ENCODE data around the gene KCNT1.

KCNT1 gene

DNA sequence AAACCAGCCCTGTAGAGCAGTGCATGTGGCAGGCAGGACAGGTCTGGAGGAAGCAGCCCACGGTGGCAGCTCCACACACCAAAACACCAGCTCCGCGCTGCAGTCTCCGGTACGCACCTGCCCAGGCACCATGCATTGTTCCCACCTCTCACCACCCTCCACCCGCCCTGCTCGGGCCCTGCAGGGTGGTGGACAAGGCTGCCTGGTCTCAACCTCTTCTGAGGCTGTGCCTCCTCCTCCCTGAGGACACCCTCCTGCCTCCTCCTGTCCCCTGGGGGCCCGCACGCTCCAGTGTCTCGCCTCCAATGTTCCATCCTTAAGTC lies 96.2 kb downstream of the KCNT1 start:
- DNase-seq (ENCODE audit: low read depth), result no peak

DNA sequence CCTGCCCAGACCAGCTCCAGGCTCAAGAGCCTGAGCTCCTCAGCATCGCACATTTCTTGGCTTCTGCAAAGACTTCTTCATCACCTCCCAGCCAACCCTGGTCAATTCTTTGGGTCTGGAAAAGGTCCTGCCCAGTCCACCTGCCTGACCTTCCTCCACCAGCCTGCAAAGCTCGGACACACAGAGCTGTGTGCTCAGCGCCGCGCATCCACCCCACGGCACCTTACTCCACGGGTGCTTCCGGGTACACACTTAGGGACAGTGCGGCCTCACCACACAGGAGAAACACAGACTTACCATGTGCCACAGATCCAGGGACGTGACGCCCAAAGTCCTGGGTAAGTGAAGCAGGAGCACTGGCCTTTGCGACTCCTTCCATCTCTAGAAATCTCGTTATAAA lies 97.3 kb downstream of the KCNT1 start:
- no peak for DNase-seq (ENCODE audit: low read depth)

DNA sequence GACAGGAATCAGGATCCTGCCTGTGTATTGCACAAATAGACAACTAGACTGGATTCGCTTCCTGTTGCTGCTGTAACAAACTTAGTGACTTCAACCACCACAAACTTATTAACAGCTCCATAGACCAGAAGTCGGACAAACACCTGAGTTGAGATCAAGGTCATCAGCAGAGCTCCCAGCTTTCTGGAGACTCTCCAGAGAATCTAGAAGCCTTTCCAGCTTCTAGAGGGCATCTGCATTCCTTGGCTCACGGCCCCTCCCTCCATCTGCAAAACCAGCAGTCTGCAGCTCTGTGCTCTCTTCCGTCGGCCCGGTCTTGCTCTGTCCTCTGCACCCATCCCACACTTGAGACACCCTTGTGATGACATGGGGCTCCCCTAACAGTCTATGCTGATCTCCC lies 99.1 kb downstream of the KCNT1 start:
- no peak for DNase-seq (ENCODE audit: low read depth)

DNA sequence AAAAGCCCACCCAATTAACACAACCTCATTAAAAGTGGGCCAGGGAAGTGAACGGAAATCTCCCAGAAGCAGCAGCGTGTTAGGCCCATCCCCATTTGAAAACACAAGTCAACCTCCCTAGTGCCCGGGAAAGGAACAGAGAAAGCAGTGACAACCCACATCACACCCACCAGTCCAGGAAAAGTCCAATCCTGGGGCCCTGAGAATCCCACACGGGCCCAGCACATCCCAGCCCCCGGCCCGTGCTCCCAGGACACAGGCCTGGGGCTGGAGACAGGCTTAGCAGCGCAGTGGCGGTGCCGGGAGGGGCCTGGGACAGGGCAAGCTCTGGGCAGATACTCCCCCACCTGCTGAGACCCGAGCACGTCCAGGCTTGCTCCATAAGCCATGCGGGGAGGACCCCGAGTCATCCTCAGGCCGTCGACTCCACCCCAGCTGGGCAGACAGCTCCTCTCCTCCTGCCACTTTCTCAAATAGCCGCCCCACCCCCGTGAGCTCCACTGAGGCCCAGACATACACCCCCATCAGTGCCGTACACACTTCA lies 101.0 kb downstream of the KCNT1 start:
- no peak for DNase-seq (ENCODE audit: low read depth)

DNA sequence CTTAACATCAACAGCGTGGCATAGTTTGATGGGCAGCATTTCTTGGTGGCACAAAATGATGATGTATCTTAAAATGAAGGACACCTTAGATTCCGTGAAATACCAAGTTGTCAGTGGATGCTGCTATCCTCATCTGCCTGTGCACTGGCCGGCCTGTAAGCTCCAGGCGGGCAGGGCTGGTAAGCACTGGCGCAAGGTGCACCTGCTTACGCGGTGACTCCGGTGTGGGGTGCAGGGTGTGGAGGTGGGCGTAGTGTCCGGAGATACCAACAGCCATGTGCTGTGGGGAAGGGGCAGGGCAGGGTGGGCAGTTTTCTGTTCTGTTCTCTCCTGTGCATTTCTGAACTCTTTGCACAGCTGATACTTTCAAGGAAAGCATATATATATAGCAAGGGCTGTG lies 101.5 kb downstream of the KCNT1 start:
- DNase-seq (ENCODE audit: low read depth), result no peak

DNA sequence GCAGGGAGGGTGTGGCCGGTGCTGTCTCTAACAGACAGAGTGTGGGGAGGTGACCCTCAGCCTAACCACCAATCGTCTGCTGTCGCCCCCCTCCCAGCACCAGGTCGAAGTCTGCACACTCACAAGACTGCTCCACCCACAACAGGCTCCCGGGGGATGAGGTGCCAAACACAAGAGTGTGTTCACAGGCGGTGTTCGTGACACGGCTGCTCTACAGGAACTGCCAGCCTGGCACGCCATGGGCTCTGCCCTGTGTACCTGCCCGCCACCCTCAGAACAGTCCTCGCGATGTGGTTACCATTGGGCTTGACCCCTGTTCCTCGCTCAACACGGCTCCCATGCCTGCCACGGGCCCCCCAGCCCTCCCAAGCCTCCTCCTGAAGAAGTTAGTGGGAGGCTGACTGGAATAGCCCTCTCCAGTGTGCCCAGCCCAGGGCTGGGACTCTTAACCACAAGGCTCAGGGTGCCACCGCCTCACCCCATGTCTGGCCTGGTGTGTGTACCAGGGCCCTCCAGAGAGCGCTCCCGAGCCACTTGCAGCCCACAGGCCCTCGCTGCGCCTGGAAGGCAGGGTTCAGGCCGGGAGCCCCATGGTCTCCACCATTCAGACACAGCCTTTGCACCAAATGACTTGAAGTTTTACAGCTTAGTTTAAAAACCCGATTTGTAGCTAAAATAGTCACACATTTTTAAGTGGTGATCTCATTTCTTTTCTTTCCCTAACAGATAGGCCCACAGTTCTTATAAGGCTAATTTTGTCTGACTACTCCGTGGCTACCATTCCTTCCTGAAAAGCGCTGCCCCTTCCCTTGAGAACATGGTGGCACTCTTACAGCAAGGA lies 102.8 kb downstream of the KCNT1 start:
- no peak for DNase-seq (ENCODE audit: low read depth)

DNA sequence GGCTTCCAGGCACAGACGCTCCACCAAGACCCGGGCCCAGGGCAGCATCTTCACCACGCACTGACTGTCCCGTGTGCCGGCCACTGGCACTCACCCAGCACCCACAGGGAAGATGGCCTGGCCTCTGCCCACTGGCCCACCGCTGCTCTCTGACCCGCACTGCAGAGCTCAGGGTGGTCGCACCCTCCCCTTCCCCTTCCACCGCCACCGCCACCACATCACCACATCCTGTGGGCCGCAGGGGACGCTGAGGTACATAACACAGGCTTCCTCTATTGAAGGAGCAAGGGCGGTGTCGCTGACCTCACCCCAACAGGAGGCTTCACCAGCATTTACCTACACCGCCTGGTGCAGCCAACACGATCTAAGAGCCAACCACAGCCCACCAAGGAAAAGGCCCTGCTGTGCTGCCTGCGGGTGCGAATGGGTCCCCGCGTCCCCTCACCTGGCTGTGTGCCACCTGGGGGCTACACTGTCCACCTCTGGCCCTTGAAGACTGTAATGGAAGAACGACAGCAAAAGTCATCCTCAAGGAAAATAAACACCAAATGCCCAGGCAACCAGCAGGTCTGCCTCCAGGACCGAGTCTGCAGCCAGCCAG lies 103.5 kb downstream of the KCNT1 start:
- DNase-seq (ENCODE audit: low read depth), result no peak

DNA sequence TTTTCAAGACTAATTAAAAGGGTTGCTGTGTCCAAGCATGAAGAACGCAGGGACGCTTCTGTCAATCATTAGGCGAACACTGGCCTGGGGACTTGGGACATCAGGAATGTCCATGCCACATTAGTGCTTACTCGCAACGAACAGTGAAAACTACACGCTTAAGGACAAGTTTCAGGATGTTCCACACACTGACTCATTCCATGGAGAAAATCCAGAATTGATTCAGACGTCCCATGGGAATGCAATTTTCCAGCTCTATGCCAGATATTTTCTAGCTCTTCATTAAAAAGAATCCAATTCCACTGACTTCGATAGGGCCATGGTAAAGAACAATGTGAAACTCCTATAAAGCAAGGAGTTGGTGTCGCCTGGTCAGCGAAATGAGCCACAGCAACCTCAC lies 107.2 kb downstream of the KCNT1 start:
- no peak for DNase-seq (ENCODE audit: low read depth)

DNA sequence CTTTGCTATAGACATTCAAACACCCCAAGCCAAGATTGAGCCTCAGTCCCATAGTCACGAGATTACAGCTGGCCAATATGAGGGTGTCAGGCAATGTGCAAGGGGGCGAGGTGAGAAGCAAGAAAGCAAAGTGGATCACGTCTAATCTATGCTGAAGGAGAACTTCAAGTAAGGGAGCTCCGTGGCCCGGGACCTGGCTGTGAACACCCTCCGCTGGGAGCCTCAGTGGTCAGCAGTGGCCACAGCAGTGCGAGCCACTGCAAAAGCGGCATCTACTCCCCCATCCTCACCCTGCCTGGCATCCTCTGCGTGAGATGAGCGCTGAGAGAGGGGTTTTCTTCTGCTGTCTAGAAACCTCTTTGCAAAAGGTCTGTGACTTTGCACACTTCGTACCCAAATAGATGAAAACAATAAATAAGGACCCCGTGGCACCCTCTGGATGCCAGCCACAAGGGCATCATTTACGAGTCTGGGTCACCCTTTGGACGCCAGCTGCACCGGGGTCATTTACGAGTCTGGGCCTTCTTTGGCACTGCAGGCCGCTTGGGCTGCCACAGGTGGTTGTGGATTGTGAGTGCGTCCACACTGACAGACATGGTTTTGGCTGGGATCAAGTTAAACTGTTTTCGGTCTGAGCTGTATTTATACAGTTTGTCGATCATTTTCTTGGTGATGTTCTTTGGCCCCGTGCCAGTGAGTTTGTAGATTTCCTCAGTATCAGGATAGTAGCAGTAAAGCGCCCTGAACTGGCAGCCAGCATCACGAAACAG lies 109.0 kb downstream of the KCNT1 start:
- DNase-seq (ENCODE audit: low read depth), result no peak

DNA sequence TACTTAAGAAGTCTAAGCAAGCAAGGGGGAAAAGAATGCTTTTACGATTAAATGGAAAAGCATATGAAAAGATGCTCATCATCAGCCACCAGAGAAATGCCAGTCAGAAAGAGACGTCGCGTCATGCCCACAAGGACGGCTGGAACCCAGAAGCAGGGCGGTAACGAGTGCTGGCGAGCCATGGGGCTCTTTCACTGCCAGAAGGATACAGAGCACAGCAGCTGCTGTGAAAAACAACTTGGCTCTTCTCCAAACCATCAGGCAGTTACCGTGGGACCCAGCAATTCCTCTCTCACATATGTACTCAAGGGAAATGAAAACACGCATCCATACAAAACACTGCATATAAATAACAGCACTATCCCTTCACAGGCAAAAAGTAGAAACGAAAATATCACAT lies 109.8 kb downstream of the KCNT1 start:
- no peak for DNase-seq (ENCODE audit: low read depth)

DNA sequence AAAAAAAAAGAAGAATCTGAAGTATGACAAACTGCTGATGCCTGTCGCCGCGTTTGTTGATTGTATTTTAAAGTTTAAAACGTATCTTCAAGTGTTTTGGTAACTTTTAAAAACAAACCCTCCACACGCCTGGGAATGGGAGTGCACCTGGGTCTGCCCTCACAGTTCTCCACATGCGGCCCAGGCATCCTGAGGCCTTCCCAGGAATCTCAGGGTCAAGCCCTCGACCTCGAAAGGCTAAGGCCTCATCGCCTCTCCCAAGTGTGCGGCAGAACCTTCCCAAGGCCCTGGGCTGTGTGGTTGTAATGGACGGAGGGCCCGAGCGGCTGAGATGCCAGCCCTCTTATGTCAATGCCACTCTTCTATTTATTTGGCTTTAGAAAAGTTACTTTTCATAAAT lies 111.0 kb downstream of the KCNT1 start:
- DNase-seq (ENCODE audit: low read depth), result no peak

DNA sequence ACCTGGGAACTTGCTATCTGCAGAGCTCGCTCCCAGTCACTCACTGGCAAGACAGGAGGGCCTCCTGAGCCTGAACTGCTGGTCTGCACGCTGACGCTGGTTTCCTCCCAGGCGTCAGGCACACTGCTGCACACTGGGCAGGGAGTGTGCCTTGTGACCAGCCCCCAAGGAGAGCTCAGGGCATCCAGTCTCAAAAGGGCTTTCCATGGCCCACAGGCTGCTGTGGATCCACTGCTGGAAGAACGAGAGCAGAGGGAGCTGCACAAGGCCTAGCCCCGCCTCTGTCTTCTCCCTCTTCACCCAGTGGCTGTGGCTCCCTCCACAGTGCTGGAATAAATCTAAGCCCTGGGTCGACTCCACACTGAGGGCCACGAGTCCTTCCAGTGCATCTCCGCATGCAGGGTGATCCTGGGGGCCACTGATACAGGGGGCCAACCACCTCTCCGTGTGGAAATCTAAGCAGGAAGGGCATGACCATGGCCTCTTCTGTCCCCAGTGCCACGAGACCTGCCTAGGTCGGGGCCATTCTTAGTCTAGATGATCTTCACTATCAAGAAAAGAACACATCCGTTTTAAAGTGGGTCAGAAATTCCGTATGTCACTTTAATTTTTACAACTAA lies 111.8 kb downstream of the KCNT1 start:
- DNase-seq (ENCODE audit: low read depth), result no peak

DNA sequence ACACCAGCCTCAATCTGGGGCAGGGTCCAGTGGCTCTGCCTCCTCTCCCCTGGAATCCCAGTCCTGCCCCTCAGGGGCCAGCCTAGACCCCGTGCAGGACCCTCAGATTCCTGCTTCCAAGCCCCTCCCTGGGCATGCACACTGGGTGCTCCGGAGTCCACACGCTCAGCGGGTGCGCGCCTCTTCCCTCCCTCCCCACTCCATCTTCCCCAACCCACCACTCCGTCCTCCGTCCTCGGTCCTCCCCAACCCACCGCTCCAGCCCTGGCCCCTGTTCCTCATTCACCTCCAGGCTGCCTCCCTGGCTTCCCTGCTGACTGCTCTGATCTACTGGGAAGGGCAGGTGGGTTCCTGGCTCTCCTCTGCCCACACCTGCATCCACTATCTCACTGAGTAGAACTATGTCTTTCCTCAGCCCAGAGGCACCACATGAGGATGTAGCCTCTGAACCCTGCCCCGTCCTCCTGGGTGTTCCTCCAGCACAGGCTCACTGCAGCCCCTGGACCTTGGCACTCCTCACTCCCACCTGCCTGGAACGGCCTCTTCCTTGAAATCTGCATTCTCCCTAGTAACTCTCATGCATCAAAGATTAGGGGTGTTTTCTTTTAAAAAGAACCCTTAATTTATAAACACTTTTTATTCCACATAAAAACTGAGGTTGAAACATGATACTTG lies 112.6 kb downstream of the KCNT1 start:
- DNase-seq (ENCODE audit: low read depth), result no peak

DNA sequence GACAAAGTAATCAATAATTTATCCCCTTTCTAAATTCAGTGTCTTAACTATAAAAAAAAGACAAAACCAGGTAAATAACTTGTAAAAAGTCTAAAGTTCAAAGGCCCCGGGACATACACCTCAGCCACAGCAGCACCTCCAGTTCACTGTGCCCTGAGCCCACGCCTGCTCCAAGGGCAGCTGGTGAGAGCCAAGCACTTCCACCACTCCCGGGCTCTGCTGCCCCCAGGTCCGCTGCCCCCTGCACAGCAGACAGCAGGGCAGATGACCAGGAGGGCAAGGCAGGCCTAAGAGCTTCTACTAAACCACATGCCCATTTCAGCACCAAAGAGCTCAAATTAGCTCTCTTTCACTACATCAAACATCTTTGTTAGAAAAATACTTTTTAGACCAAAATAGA lies 113.4 kb downstream of the KCNT1 start:
- no peak for DNase-seq (ENCODE audit: low read depth)

DNA sequence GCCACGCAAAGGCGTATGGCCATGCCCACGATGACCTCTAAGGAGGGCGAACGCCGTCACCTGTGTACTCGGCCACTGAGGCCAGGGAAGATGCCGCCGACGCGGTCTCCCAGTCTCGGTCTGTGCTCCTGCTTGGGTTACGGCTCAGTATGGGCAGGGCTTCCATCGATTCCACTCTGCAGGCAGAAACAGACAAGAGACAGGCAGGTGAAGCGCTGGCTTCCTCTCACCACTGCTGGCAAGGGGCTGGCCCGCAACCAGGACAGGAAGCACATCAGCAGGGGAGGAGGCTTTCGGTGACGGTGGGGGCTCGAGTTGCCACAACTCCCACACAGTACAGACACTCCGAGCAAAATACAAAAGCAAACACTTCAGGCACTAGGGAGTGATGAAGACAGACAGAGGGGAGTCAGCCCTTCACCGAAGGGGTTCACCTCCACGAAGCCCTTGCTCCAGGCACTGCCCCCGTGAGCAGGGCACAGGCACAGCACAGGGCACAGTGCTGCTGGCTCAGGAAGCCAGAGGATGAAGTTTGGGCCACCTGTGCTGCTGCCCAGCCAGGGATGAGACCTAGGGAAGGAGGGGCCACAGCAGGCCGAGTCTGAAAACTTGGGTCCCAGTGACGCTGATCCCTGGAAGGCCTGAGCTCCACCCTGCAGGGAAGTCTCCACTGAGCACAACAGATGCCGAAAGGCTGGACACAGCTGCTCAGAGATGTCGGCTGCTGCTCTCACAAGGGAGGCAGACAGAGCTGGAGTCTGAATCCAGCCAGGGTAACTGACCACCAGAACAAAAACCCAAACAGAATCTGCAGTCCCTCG lies 114.1 kb downstream of the KCNT1 start:
- DNase-seq (ENCODE audit: low read depth), result no peak

DNA sequence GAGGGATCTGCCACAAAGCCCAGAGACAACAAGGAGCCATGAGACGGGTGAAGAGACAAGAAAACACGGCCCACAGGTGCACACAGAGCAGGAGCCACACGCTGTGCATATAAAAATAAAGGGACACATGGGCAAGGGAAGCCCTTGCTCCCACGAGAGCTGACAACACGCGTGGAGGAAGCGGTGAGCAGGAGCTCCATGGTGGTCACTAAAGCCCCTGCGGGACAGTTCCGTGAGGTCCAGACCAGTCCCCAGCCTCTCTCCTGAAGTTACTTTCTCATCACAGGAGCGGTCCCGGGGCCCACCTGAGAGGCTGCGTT lies 114.6 kb downstream of the KCNT1 start:
- DNase-seq (ENCODE audit: low read depth), result no peak

DNA sequence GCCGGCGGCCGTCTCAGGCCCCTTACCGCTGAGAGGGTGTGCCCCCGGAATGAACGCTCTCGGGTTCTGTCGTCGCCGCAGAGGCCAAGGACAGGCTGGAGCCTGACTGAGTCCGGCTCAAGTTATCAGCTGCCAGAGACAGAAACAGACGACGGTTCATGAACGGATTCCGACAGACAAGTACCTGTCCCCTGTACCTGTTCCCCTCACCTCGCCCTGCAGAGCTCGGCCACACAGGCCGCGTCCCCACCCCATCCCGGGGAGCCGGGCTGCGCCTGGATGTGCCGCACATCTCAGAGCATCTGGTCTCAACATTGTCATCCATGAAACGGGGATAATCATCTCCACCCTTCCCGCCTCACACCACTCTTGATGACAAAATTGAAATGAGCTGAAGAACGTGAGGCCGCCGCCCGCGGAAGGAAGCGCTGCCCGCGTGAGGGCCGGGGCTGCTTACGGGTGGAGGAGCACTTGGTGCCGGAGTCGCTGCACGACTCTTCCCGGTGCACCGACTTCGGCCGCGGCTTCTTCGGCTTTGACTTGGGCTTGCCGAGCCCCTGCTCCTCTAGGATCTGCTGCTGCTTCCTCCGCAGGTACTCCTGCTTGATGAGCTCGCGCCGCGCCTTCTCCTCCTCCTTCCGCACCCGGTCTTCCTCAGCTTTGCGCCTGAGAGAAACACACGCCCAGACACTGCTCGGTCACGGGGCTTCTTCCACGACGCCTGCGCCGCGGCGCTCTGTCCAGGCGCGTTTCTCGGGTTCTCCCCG lies 116.1 kb downstream of the KCNT1 start:
- DNase-seq (ENCODE audit: low read depth), result no peak

DNA sequence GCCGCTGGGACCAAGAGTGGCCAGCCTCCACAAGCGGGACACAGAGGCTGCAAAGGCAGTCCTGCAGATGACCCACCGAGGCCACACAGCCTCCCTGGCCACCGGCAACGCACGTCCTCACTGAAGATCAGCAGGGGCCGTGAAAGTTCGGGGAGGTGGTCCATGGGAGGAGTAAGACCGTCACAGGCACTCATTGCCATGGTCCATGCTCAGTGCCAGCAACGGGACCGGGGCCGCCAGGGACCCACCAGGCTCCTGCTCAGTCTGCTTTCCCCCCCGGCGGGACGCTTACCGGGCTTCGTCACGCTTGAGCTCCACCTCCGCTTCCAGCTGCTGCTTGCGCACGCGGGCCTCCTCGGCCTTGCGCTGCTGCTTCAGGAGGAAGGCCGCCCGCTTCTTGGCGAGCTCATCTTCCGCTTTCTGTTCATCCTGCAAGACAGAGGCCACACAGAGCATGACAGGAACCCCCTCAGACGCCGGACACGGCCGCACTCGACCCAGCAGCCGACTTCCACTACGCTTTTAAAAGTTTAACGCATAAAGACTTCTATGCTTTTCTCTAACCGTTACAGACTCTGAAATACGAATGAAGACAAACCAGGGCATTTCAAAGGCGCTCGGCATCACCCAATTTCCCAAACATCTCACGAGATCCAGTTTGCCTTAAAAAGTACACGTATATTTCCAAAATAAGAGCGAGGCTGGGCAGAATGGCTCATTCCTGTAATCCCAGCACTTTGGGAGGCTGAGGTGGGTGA lies 116.9 kb downstream of the KCNT1 start:
- no peak for DNase-seq (ENCODE audit: low read depth)

DNA sequence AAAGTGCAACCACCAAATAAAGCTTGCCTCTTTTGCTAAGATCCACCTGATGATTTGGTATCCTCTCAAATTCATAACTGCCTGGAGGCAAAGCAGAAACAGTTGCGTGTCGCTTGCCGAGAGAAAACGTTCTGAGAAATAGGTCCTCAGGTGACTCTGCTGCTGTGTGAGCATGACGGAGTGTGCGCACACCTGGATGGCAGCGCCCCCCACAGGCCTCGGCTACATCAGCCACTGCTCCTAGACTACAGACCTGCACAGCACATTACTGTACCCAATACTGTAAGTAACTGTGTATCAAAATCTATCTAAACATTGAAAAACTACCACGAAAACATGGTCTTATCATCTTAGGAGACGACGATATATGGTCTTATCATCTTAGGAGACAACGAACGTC lies 117.9 kb downstream of the KCNT1 start:
- DNase-seq (ENCODE audit: low read depth), result no peak

DNA sequence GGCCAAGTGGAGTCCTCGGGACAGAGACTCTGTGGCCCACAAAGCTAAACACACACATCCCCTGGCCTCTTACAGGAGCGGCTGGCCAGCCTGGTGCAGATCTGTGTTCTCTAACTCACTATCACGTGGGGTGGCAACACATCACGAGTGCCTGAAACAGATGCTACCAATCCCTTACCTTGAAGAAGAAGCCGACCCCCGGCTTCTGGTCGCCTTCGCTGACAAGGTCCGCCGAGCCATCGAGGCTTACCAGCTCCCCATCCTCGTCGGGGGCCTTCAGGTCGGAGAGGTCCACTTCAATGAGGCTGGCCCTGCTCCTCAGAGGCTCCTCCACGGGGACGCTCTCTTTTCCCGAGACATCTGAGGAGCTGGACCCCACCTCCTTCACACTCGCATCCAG lies 118.7 kb downstream of the KCNT1 start:
- DNase-seq (ENCODE audit: low read depth), result no peak

Data from activated T-cell treated with anti-CD3 and anti-CD28 coated beads for 48 hours (primary cell).